ENCODE measurements around the gene RAD50. TPM values are rescaled to one million over a fixed set of nuclear protein-coding genes. Genes with fewer than 3 reads are reported as not detected.

The RAD50 gene
- total and polyA plus RNA-seq, 7 experiments from 2014 or later = 14.8 to 35.4 (median 25.2) TPM

GRCh38 chr5:132611965-132612364 lies 55.2 kb downstream of the RAD50 start:
- H3K27me3 ChIP-seq (ENCODE audit: control insufficient read depth in 2 of 2, insufficient read depth in 2 of 2, low read length in 2 of 2) = no peaks in the 10 kb centered on the region
- CTCF ChIA-PET = no interaction called here
- Mint-ChIP-seq H3K4me3 (no peak overlapping the region), H3K4me1 (peaks cover 0 to 2% (median 0%) of the 10 kb centered on the region in 7 donors), H3K36me3 (peaks cover 11 to 68% (median 43%) of the 10 kb centered on the region in 5 donors), H3K27me3 (no peaks in the 10 kb centered on the region), H3K27ac (no peak overlapping the region), H3K9me3 (peaks cover 0 to 5% (median 0%) of the 10 kb centered on the region in 11 donors)
- no peaks in the 10 kb centered on the region for H3K4me1 ChIP-seq (ENCODE audit: control insufficient read depth in 2 of 2, insufficient read depth in 2 of 2, low read length in 2 of 2)
- intact Hi-C loops (cut with micrococcal nuclease) = no loop called here
- POLR2A ChIA-PET = no interaction called here
- DNase-seq (no peak), ATAC-seq (no peak)
- peaks cover 0 to 4% (median 0%) of the 10 kb centered on the region in 3 experiments for H3K9me3 ChIP-seq (ENCODE audit: control insufficient read depth in 2 of 3, low read length in 3 of 3)
- peaks cover 6 to 47% (median 11%) of the 10 kb centered on the region in 3 experiments for H3K36me3 ChIP-seq (ENCODE audit: control insufficient read depth in 2 of 3, insufficient read depth in 3 of 3, low read length in 3 of 3)
- no peak overlapping the region for H3K4me3 ChIP-seq (ENCODE audit: low read length)
- H3K27ac ChIP-seq (ENCODE audit: low read depth, low read length) = no peak overlapping the region

GRCh38 chr5:132612846-132613245 lies 56.1 kb downstream of the RAD50 start:
- Mint-ChIP-seq H3K36me3 (peaks cover 15 to 70% (median 46%) of the 10 kb centered on the region in 5 donors), H3K9me3 (peaks cover 0 to 5% (median 0%) of the 10 kb centered on the region in 11 donors), H3K4me1 (no peaks in the 10 kb centered on the region), H3K27ac (no peak overlapping the region), H3K27me3 (no peaks in the 10 kb centered on the region), H3K4me3 (no peak overlapping the region)
- intact Hi-C loops (cut with micrococcal nuclease) = no loop called here
- CTCF ChIA-PET = no interaction called here
- Histone ChIP-seq H3K4me1 (ENCODE audit: control insufficient read depth in 2 of 2, insufficient read depth in 2 of 2, low read length in 2 of 2) (no peaks in the 10 kb centered on the region), H3K36me3 (ENCODE audit: control insufficient read depth in 2 of 3, insufficient read depth in 3 of 3, low read length in 3 of 3) (peaks cover 6 to 51% (median 15%) of the 10 kb centered on the region in 3 experiments), H3K27ac (ENCODE audit: low read depth, low read length) (no peak overlapping the region), H3K4me3 (ENCODE audit: low read length) (no peak overlapping the region), H3K27me3 (ENCODE audit: control insufficient read depth in 2 of 2, insufficient read depth in 2 of 2, low read length in 2 of 2) (no peaks in the 10 kb centered on the region), H3K9me3 (ENCODE audit: control insufficient read depth in 2 of 3, low read length in 3 of 3) (peaks cover 0 to 4% (median 0%) of the 10 kb centered on the region in 3 experiments)
- ATAC-seq = no peak
- no peak for DNase-seq
- POLR2A ChIA-PET = no interaction called here

- Histone ChIP-seq H3K27me3 (ENCODE audit: control insufficient read depth in 2 of 2, insufficient read depth in 2 of 2, low read length in 2 of 2) (no peaks in the 10 kb centered on the region), H3K4me3 (ENCODE audit: low read length) (no peak overlapping the region), H3K27ac (ENCODE audit: low read depth, low read length) (no peak overlapping the region), H3K9me3 (ENCODE audit: control insufficient read depth in 2 of 3, low read length in 3 of 3) (no peaks in the 10 kb centered on the region), H3K36me3 (ENCODE audit: control insufficient read depth in 2 of 3, insufficient read depth in 3 of 3, low read length in 3 of 3) (peaks cover 6 to 39% (median 10%) of the 10 kb centered on the region in 3 experiments), H3K4me1 (ENCODE audit: control insufficient read depth in 2 of 2, insufficient read depth in 2 of 2, low read length in 2 of 2) (no peaks in the 10 kb centered on the region)
- ChIA-PET CTCF (no interaction called here), POLR2A (no interaction called here)
- H3K4me1 Mint-ChIP-seq = peaks cover 0 to 13% (median 0%) of the 10 kb centered on the region in 7 donors
- peaks cover 12 to 63% (median 45%) of the 10 kb centered on the region in 5 donors for H3K36me3 Mint-ChIP-seq
- peak overlapping the region in 2 of 9 donors; percentile 4 to 5 for H3K27ac Mint-ChIP-seq
- H3K27me3 Mint-ChIP-seq = no peaks in the 10 kb centered on the region
- no peak for ATAC-seq
- intact Hi-C loops (cut with micrococcal nuclease) = loop anchor here in 1 of 2 donors (10.0 kb wide), 1 partner anchor 93 kb away; no protein-coding TSS in a partner anchor
- H3K4me3 Mint-ChIP-seq = no peak overlapping the region
- no peaks in the 10 kb centered on the region for H3K9me3 Mint-ChIP-seq
- DNase-seq = no peak
These were observed 64.9 kb downstream of the RAD50 start for GRCh38 chr5:132621699-132622098.

GRCh38 chr5:132622608-132623007 lies 65.8 kb downstream of the RAD50 start:
- no peaks in the 10 kb centered on the region for H3K27me3 ChIP-seq (ENCODE audit: control insufficient read depth in 2 of 2, insufficient read depth in 2 of 2, low read length in 2 of 2)
- intact Hi-C loops (cut with micrococcal nuclease) = loop anchor here in 1 of 2 donors (10.0 kb wide), 1 partner anchor 92 kb away; no protein-coding TSS in a partner anchor
- H3K27ac Mint-ChIP-seq = peak overlapping the region in 2 of 9 donors; percentile 13 to 21

GRCh38 chr5:132627470-132627869 lies 70.7 kb downstream of the RAD50 start:
- ChIA-PET POLR2A (no interaction called here), CTCF (no interaction called here)
- Mint-ChIP-seq H3K9me3 (no peaks in the 10 kb centered on the region), H3K4me3 (no peak overlapping the region), H3K27ac (peak overlapping the region in 1 of 9 donors; percentile 48), H3K4me1 (peaks cover 0 to 55% (median 0%) of the 10 kb centered on the region in 7 donors), H3K36me3 (peaks cover 13 to 61% (median 45%) of the 10 kb centered on the region in 5 donors), H3K27me3 (no peaks in the 10 kb centered on the region)
- H3K4me3 ChIP-seq (ENCODE audit: low read length) = no peak overlapping the region
- H3K36me3 ChIP-seq (ENCODE audit: control insufficient read depth in 2 of 3, insufficient read depth in 3 of 3, low read length in 3 of 3) = peaks cover 0 to 18% (median 7%) of the 10 kb centered on the region in 3 experiments
- no peak for DNase-seq
- intact Hi-C loops (cut with micrococcal nuclease) = loop anchor here in 1 of 2 donors (10.0 kb wide), 1 partner anchor 87 kb away; no protein-coding TSS in a partner anchor
- no peaks in the 10 kb centered on the region for H3K4me1 ChIP-seq (ENCODE audit: control insufficient read depth in 2 of 2, insufficient read depth in 2 of 2, low read length in 2 of 2)
- no peaks in the 10 kb centered on the region for H3K27me3 ChIP-seq (ENCODE audit: control insufficient read depth in 2 of 2, insufficient read depth in 2 of 2, low read length in 2 of 2)
- H3K9me3 ChIP-seq (ENCODE audit: control insufficient read depth in 2 of 3, low read length in 3 of 3) = no peaks in the 10 kb centered on the region
- H3K27ac ChIP-seq (ENCODE audit: low read depth, low read length) = no peak overlapping the region
- no peak for ATAC-seq

More at GRCh38 chr5:132622608-132623007, 65.8 kb downstream of the RAD50 start:
- Histone ChIP-seq H3K27ac (ENCODE audit: low read depth, low read length) (no peak overlapping the region), H3K9me3 (ENCODE audit: control insufficient read depth in 2 of 3, low read length in 3 of 3) (no peaks in the 10 kb centered on the region), H3K4me3 (ENCODE audit: low read length) (no peak overlapping the region), H3K36me3 (ENCODE audit: control insufficient read depth in 2 of 3, insufficient read depth in 3 of 3, low read length in 3 of 3) (peaks cover 6 to 31% (median 9%) of the 10 kb centered on the region in 3 experiments), H3K4me1 (ENCODE audit: control insufficient read depth in 2 of 2, insufficient read depth in 2 of 2, low read length in 2 of 2) (no peaks in the 10 kb centered on the region)
- ChIA-PET POLR2A (no interaction called here), CTCF (no interaction called here)
- no peaks in the 10 kb centered on the region for H3K9me3 Mint-ChIP-seq
- ATAC-seq (no peak), DNase-seq (no peak)
- no peak overlapping the region for H3K4me3 Mint-ChIP-seq
- H3K27me3 Mint-ChIP-seq = no peaks in the 10 kb centered on the region
- H3K4me1 Mint-ChIP-seq = peaks cover 0 to 17% (median 0%) of the 10 kb centered on the region in 7 donors
- H3K36me3 Mint-ChIP-seq = peaks cover 12 to 64% (median 48%) of the 10 kb centered on the region in 5 donors

- POLR2A ChIA-PET = interaction anchor here (0.6 kb wide), 1 partner anchor 149 kb away, joined by 3 read pairs; no protein-coding TSS in a partner anchor
- Histone ChIP-seq H3K27me3 (ENCODE audit: control insufficient read depth in 2 of 2, insufficient read depth in 2 of 2, low read length in 2 of 2) (no peaks in the 10 kb centered on the region), H3K4me1 (ENCODE audit: control insufficient read depth in 2 of 2, insufficient read depth in 2 of 2, low read length in 2 of 2) (no peaks in the 10 kb centered on the region), H3K9me3 (ENCODE audit: control insufficient read depth in 2 of 3, low read length in 3 of 3) (no peaks in the 10 kb centered on the region), H3K27ac (ENCODE audit: low read depth, low read length) (no peak overlapping the region), H3K4me3 (ENCODE audit: low read length) (no peak overlapping the region), H3K36me3 (ENCODE audit: control insufficient read depth in 2 of 3, insufficient read depth in 3 of 3, low read length in 3 of 3) (peaks cover 0 to 13% (median 7%) of the 10 kb centered on the region in 3 experiments)
- CTCF ChIA-PET = no interaction called here
- Mint-ChIP-seq H3K9me3 (no peaks in the 10 kb centered on the region), H3K27me3 (no peaks in the 10 kb centered on the region), H3K4me3 (no peak overlapping the region), H3K4me1 (peaks cover 0 to 49% (median 0%) of the 10 kb centered on the region in 7 donors), H3K36me3 (peaks cover 9 to 53% (median 33%) of the 10 kb centered on the region in 5 donors), H3K27ac (peak overlapping the region in 2 of 9 donors; percentile 32 to 92)
- intact Hi-C loops (cut with micrococcal nuclease) = loop anchor here in 1 of 2 donors (10.0 kb wide), 1 partner anchor 86 kb away; no protein-coding TSS in a partner anchor
- DNase-seq = no peak
- ATAC-seq = no peak
These were observed 72.0 kb downstream of the RAD50 start for GRCh38 chr5:132628814-132629213.

Measured in naive thymus-derived CD4-positive, alpha-beta T cell (primary cell).